ENCODE results near the gene RNASE1.

DNA sequence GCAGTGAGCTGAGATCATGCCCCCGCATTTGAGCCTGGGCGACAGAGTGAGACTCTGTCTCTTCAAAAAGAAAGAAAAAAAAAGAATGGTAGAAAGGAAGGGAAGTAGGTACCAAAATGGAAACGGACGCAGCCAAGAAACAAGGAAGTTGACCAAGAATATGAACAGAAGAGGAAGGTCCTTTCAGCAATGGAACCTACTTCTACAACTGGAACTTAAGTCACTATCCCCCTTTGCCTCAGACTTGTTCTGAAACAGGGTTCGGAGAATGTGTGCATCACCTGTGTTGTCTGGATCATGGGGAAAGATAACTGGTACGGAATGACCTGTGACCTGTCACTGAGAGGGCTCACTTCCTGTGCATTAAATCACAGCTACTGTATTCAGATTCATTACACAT lies 43.9 kb upstream of the RNASE1 start:
- no peak for TF ChIP-seq EZH2 (IDR thresholded peaks at IDR 0.05; ENCODE audit: insufficient read depth, poor library complexity, severe bottlenecking)
- no peak for TF ChIP-seq EZH2phosphoT487 (IDR thresholded peaks at IDR 0.05; ENCODE audit: insufficient read depth, low read depth)
